HG03196 (cell line): ENCODE results near the gene C1GALT1.

Experiments used
- ATAC-seq: cut with Tn5 transposase; IDR thresholded peaks from one replicate; pipeline ENCODE4 v1.9.1; 2021; ENCODE audit not compliant: unreplicated experiment

C1GALT1 gene

GRCh38 chr7:7265081-7266075 lies 83.0 kb downstream of the C1GALT1 start:
- no peak for ATAC-seq

GRCh38 chr7:7266257-7266881 lies 84.0 kb downstream of the C1GALT1 start:
- no peak for ATAC-seq

GRCh38 chr7:7271094-7271874 lies 88.9 kb downstream of the C1GALT1 start:
- no peak for ATAC-seq

- ATAC-seq, result no peak
Measured at GRCh38 chr7:7272294-7272693, 90.0 kb downstream of the C1GALT1 start.

GRCh38 chr7:7274782-7275181 lies 92.4 kb downstream of the C1GALT1 start:
- no peak for ATAC-seq

- no peak for ATAC-seq
Measured at GRCh38 chr7:7276161-7276560, 93.8 kb downstream of the C1GALT1 start.

GRCh38 chr7:7290429-7291122 lies 108.2 kb downstream of the C1GALT1 start:
- ATAC-seq, result no peak

GRCh38 chr7:7292085-7292484 lies 109.7 kb downstream of the C1GALT1 start:
- no peak for ATAC-seq

GRCh38 chr7:7292608-7293007 lies 110.3 kb downstream of the C1GALT1 start:
- no peak for ATAC-seq

GRCh38 chr7:7293092-7293491 lies 110.7 kb downstream of the C1GALT1 start:
- ATAC-seq, result no peak

GRCh38 chr7:7294911-7295310 lies 112.6 kb downstream of the C1GALT1 start:
- ATAC-seq, result no peak
